ENCODE data around the gene ZNF141. TPM values are rescaled to one million over a fixed set of nuclear protein-coding genes. Genes with fewer than 3 reads are reported as not detected.

Gene ZNF141
- 3.2 and 4.7 TPM in 2 replicates for total RNA-seq

DNA sequence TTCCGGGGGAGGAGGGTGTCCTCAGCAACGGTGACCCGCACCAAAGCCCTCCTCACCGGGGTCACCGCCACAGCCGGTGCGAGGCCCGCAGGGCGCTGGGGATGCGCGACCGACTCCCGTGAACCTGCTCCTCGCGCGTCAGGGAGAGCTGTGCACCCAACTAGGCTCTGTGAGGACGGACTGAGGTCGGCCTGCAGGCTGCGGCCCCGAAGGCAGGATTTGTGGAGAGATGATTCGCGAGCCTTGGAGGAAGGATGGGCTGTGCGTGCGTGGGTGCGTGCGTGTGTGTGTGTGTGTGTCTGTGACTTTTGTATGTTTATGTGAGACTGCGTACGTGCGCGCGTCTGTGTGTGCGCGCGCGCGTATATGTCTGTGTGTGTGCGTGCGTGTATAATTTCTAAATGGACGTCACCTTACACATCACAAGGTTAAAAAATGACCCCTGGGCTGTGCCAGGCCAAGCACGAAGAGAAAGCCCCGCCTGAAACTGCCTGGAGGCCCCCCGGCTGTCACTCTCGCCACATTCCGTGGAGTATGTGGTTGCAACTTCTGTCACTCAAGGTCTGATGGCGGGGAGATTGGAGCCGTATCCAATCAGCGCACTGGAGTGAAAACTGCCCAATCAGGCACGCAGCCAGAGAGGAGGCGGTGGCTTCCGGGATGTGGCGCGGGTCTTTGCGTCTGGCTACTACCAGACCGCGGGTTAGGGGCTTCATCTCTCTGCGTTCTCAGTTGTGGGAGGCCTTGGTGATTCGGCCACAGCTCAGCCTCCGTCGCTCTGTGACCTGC is at the start of gene ZNF141:
Gene ZNF141, plus strand, starts transcription at position 672 of the 789 bp plus-strand sequence. CDS start 170 bp downstream, outside the sequence.

DNA sequence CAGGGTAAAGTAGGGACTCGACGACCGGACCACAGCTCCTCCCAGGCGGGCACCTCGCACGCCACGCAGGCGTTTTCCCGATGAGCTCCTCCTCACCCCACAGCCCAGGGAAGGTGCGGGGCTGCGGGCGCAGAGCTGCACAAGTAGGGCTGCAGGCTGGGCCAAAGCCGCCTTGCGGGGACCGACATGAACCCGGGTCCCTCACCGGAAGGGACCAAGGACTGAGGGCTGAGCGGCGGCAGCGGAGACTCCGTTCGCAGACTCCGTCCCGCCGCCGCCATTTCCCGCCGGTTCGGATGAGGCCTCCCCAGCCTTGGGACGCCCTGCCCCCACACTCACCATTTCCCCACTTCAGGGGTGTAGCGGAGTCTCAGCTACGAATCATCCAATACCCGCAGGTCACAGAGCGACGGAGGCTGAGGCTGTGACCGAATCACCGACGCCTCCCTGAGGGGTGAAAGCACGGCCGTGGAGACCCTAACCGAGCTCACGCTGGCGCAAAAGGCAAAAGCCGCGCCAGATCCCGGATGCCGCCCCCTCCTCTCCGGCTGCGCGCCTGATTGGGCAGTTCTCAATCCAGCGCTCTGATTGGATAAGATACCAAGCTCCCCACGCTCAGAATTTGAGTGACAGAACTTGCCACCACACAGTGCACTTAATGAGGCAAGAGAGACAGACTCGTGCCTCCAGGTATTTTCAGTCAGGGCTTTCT is 32.5 kb upstream of the ZNF141 start, which contains the start of gene ZNF732:
Gene ZNF732, minus strand, starts transcription at position 506 of the 712 bp plus-strand sequence. Its CDS starts 164 bp downstream, at position 342.

Other genes starting within 250 kb of the ZNF141 start
- gene ZNF718, start 213.3 kb upstream of the ZNF141 start, total RNA-seq = 2.4 and 2.8 TPM in 2 replicates
- gene ZNF732, start 32.3 kb upstream of the ZNF141 start, total RNA-seq = not detected in 2 replicates
- gene ZNF721, start 161.3 kb downstream of the ZNF141 start, total RNA-seq = 10.8 and 22.6 TPM in 2 replicates
- 25.7 and 38.3 TPM in 2 replicates for gene PIGG, start 161.4 kb downstream of the ZNF141 start, total RNA-seq
- not detected in 2 replicates for gene TMEM271, start 238.5 kb downstream of the ZNF141 start, total RNA-seq